NB4 (cell line): Measurements from ENCODE around the gene IFNK.

ENCODE experiments used
- CTCF ChIP-seq: IDR thresholded peaks from one replicate; pipeline ENCODE4 v1.5.1; 2012; ENCODE audit warnings: low read depth, low read length
- MAX ChIP-seq: IDR thresholded peaks from 2 replicates; pipeline ENCODE4 v1.6.1; 2011; ENCODE audit warnings: low read depth, low read length
- POLR2A ChIP-seq: IDR thresholded peaks from 2 replicates; pipeline ENCODE4 v1.6.1; 2011; ENCODE audit warnings: mild to moderate bottlenecking; ENCODE audit not compliant: insufficient read length; ENCODE audit errors: extremely low read depth

DNA sequence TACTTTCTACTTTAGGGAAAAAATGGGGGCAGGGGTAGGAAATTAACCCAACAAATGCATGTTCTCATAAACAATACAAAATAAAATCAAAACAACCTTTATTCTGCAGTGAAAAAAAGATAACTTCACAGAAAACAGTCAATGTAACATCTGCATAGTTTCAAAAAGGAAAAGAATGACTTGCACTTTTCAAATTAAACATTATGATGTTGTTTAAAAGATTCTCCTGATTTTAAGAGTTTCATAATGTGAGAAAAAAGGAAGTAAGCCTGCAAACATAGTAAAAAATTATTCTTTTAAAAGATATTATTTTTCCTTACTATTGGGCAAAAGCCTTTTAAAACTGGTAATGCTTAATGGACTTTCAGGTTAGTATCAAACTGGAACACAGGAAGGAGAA lies 41.6 kb downstream of the IFNK start:
- TF ChIP-seq POLR2A, result no peak
- TF ChIP-seq CTCF, result no peak
- no peak for TF ChIP-seq MAX
